Adrenal gland (tissue), 12 donors: ENCODE measurements around the gene AFF1. TPM values are rescaled to one million over a fixed set of nuclear protein-coding genes. Genes with fewer than 3 reads are reported as not detected.

ENCODE experiments used
- DNase-seq, 7 donors: peaks; one replicate each; pipeline ENCODE4 v3.0.0-alpha.2; 2019 to 2020
- H3K27ac ChIP-seq, 5 donors: fragments of 200-600 bp; sonication (generic) in 4 of 5; 1 replicate in 3 of 5; 2 replicates in 2 of 5; pipeline versions ENCODE4 v1.5.1 to v1.8.0; 2016 to 2020; ENCODE audit warnings: mild to moderate bottlenecking in 1 of 5
- H3K27me3 ChIP-seq: fragments of 200-600 bp; 2 replicates; pipeline ENCODE4 v1.8.0; 2021
- H3K36me3 ChIP-seq, 2 donors: fragments of 200-600 bp; replicated peaks in 1 of 2; 1 replicate in 1 of 2; 2 replicates in 1 of 2; pipeline versions ENCODE4 v1.5.1 to v1.8.0; 2018 to 2022
- H3K4me1 ChIP-seq, 2 donors: fragments of 200-600 bp; replicated peaks in 1 of 2; 1 replicate in 1 of 2; 2 replicates in 1 of 2; pipeline versions ENCODE4 v1.5.1 to v1.8.0; 2018 to 2021
- H3K4me3 ChIP-seq, 4 donors: fragments of 200-600 bp; sonication (generic) in 3 of 4; one replicate each; pipeline ENCODE4 v1.5.1; 2016 to 2018
- H3K9me3 ChIP-seq, 3 donors: fragments of 200-600 bp; sonication (generic) in 1 of 3; replicated peaks in 1 of 3; 1 replicate in 2 of 3; 2 replicates in 1 of 3; pipeline versions ENCODE4 v1.5.1 to v1.8.0; 2016 to 2021
- POLR2A ChIP-seq, 2 donors: fragments of 450-650 bp; IDR thresholded peaks; one replicate each; pipeline ENCODE4 v1.6.1; 2017; ENCODE audit warnings: antibody characterized with exemption in 2 of 2, mild to moderate bottlenecking in 2 of 2, moderate library complexity in 1 of 2
- whole genome bisulfite sequencing, 4 donors: extraction: QIAGEN DNeasy Blood & Tissue Kit in 2 of 4; methylation state at CpG; one replicate each; pipeline versions ENCODE4 v1.1.5 to v1.1.7; 2013 to 2017; 5-methylcytosine and 5-hydroxymethylcytosine counted together
- intact Hi-C, 2 donors: fragments of 100-400 bp; cut with DNase I; formaldehyde crosslinking; loops; one replicate each; pipeline versions ENCODE4 v1.14.1 to v1.15.0; 2022 to 2023
- polyA plus RNA-seq, 3 donors: library from polyadenylated mRNA; stranded (reverse); fragments of 200-250 nt in 2 of 3; fragments of 350-450 nt in 1 of 3; fragmentation: Illumina TruSeq in 1 of 3; extraction: RNeasy Lipid Tissue Mini Kit (QIAGEN cat#74804) in 1 of 3; gene quantifications; one replicate each; pipeline ENCODE4 v1.2.3, GENCODE V29; 2013 to 2014
- total RNA-seq, 9 donors: library from RNA; depleted of rRNA in 4 of 9; stranded (reverse); fragments of >200 nt in 4 of 9; fragments of 120-200 nt in 1 of 9; fragmentation: NEBNext Ultra II Directional in 1 of 9; extraction: Animal tissue kit (Norgen Biotek cat#: 25700) in 1 of 9; gene quantifications; one replicate each; pipeline versions ENCODE4 v1.1.0 to v1.2.4, GENCODE V29; 2013 to 2023
- TF ChIP-seq, protein P1 (sequence below), 6 experiments: fragments of 450-650 bp in 4 of 6; fragments of 200-600 bp in 2 of 6; sonication (generic) in 1 of 6; IDR thresholded peaks; 1 replicate in 5 of 6; 2 replicates in 1 of 6; pipeline versions ENCODE4 v1.5.1 to v1.8.0; 2016 to 2021; ENCODE audit warnings: antibody characterized with exemption in 6 of 6, mild to moderate bottlenecking in 2 of 6, moderate library complexity in 1 of 6
- donor health status: healthy with polysubstance abuse.
- donor health status: Bipolar disorder and iron deficiency.
- donor health status: DM: yes; HTN: yes; CAD: no.
- donor health status: DM: no; HTN: no; CAD: no.
- donor health status: DM: no; HTN: no; CAD: no.
- donor health status: DM: yes; HTN: yes; CAD: no.

Gene AFF1
- total and polyA plus RNA-seq, 12 donors, result 9.9 to 109 (median 52.3) TPM

DNA sequence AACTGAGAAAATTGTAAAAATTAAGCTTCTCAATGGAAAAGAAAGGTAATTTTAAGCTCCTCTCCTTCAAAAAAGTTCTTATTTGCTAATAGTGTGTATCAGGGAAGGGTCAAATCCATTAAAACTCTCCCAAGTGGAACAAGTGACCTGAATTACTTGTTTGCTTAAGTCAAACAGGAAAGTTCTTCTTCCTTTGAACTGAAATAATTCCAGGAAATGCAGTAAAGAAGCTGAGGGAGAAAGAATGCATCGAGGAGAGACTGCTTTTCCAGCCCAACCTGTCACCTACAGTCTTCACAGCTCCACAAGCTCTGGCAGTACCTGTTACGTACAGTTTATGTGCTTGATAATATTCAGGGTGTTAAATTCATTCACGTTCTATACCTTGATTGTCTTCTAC is 154.6 kb downstream of the AFF1 start:
- Histone ChIP-seq H3K4me1 (peaks cover 0 to 28% of the 10 kb centered on the region in 2 donors), H3K27ac (no peak overlapping the region), H3K27me3 (no peaks in the 10 kb centered on the region), H3K4me3 (no peak overlapping the region), H3K36me3 (peaks cover 0 to 8% of the 10 kb centered on the region in 2 donors), H3K9me3 (no peaks in the 10 kb centered on the region)
- WGBS, 4 donors, result 68 to 75% (median 75%) methylated on average over 3 of the region's 3 CpGs
- TF ChIP-seq POLR2A (IDR thresholded peaks at IDR 0.05), result no peak
- DNase-seq, result no peak
- intact Hi-C loops, result loop anchor here in 1 of 2 donors (5.0 kb wide), 1 partner anchor 167 kb away; no protein-coding TSS in a partner anchor

DNA sequence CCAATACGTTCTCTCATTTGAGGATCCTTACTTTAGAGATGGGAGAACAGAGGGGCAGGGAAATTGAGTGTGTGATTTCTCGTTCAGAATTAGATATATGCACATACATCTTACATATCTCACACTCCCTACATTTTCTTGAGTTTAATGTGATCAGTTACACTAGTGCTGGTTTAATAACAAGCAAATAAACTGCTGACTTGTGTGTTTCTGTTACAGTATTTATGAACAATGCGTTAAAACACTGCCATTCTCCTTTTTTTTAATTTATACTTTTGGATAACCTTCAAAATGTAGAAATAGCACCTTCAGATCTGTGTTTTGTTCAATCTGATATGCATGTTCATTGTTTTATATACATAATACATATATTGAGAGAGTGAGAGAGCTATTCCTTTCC is 155.5 kb downstream of the AFF1 start:
- peaks cover 0 to 28% of the 10 kb centered on the region in 2 donors for H3K4me1 ChIP-seq
- intact Hi-C loops, result loop anchor here (5.0 to 10.0 kb wide), 3 partner anchors 86 to 166 kb away; no protein-coding TSS in a partner anchor
- H3K4me3 ChIP-seq, result no peak overlapping the region
- TF ChIP-seq, protein P1, sequence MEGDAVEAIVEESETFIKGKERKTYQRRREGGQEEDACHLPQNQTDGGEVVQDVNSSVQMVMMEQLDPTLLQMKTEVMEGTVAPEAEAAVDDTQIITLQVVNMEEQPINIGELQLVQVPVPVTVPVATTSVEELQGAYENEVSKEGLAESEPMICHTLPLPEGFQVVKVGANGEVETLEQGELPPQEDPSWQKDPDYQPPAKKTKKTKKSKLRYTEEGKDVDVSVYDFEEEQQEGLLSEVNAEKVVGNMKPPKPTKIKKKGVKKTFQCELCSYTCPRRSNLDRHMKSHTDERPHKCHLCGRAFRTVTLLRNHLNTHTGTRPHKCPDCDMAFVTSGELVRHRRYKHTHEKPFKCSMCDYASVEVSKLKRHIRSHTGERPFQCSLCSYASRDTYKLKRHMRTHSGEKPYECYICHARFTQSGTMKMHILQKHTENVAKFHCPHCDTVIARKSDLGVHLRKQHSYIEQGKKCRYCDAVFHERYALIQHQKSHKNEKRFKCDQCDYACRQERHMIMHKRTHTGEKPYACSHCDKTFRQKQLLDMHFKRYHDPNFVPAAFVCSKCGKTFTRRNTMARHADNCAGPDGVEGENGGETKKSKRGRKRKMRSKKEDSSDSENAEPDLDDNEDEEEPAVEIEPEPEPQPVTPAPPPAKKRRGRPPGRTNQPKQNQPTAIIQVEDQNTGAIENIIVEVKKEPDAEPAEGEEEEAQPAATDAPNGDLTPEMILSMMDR (IDR thresholded peaks at IDR 0.05), result no peak
- H3K27me3 ChIP-seq, result no peaks in the 10 kb centered on the region
- no peak overlapping the region for H3K27ac ChIP-seq
- peaks cover 0 to 17% of the 10 kb centered on the region in 2 donors for H3K36me3 ChIP-seq
- no peaks in the 10 kb centered on the region for H3K9me3 ChIP-seq
- 95 to 97% (median 96%) methylated on average over 3 of the region's 3 CpGs for WGBS, 4 donors
- no peak for DNase-seq

DNA sequence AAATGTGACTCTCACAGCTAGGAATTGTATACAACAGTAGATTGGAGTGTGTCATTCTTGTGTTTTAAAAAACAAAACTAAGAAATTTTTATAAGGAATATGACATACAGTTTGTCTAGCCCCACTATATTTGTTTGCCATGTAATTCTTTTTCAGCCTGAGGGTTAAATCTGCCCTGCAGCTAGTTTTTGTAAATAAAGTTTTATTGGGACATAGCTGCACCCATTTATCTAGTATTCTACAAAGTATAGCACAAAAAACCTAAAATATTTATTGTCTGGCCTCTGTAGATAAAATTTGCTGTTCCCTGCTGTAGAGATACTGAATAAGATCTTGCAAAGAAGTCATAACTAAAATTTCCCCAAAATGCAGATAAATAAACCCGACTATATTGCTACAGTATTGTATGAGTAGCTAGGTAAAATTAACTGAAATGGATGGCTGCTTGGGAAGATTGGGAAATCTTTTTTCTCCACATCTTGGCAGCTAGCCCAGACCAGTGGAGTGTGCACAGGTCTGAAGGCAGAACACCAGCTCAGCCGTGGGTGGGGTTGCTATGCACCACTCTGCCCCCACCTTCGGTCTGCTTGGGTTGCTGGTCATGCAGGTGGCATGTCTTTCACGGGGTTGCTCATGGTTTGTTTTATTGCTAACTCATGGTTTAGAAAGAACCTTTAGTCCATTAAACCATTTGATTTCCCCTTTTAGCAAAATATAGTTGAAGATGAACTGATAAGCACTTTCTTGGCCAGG is 157.8 kb downstream of the AFF1 start:
- Histone ChIP-seq H3K36me3 (peaks cover 0 to 18% of the 10 kb centered on the region in 2 donors), H3K27ac (peak overlapping the region in 3 of 5 donors; percentile 11 to 61 (median 52)), H3K4me3 (no peak overlapping the region), H3K27me3 (no peaks in the 10 kb centered on the region), H3K4me1 (peaks cover 0 to 20% of the 10 kb centered on the region in 2 donors), H3K9me3 (no peaks in the 10 kb centered on the region)
- TF ChIP-seq POLR2A (IDR thresholded peaks at IDR 0.05), result no peak
- TF ChIP-seq, protein P1 (IDR thresholded peaks at IDR 0.05), result no peak
- intact Hi-C loops, result loop anchor here (5.0 to 10.0 kb wide), 3 partner anchors 88 to 168 kb away; no protein-coding TSS in a partner anchor
- peak; percentile 78 to 91 (median 85) for DNase-seq
- 8 to 26% (median 20%) methylated on average over 4 of the region's 4 CpGs for WGBS, 4 donors

DNA sequence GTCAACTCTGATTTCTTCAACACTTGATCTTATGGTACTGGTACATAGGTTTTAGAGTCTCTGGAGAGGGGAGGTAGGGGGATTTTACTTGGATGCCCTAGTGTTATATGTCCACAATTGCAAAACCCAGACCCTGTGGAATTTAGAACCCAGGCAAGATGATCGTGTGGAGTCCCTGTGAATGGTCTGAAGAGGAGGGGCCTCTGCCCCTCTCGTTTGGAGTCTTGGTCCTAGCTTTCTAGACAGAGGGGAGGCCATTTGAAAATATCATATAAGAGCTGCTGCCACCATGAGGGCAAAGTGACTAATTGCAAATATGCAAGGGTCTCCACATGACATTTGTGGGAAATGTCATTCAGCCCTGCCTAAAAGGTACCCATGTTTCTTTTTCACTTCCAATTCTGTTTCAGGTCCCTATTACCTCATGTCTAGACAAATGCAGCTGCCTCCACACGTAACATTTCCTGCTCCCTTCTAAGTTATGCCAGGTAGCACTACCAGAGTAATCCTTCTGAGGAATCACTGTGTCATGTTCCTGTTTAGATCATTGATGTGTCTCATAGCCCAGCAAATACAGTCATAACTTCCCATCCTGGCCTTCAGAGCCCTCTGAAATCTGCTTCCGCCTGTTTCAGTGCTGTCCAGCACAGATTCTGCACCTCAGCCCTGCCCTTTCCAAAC is 158.8 kb downstream of the AFF1 start:
- no peaks in the 10 kb centered on the region for H3K9me3 ChIP-seq
- H3K27me3 ChIP-seq, result no peaks in the 10 kb centered on the region
- 26 to 41% (median 28%) methylated on average over 4 of the region's 4 CpGs for WGBS, 4 donors
- H3K27ac ChIP-seq, result peak overlapping the region in 3 of 5 donors; percentile 11 to 61 (median 52)
- TF ChIP-seq POLR2A (IDR thresholded peaks at IDR 0.05), result no peak
- TF ChIP-seq, protein P1 (IDR thresholded peaks at IDR 0.05), result peak; percentile 16 to 68 (median 56)
- intact Hi-C loops, result loop anchor here (5.0 to 10.0 kb wide), 3 partner anchors 89 to 169 kb away; no protein-coding TSS in a partner anchor
- H3K4me1 ChIP-seq, result peaks cover 0 to 26% of the 10 kb centered on the region in 2 donors
- H3K36me3 ChIP-seq, result peaks cover 0 to 18% of the 10 kb centered on the region in 2 donors
- H3K4me3 ChIP-seq, result no peak overlapping the region
- DNase-seq, result peak in 3 of 7 donors; percentile 26 to 48 (median 33)
